Cardiac fibroblast (primary cell): ENCODE measurements around the gene MRTFA.
"Not testable (repeated sequence)": the region's sequence is repeated elsewhere in the genome, so short reads cannot be mapped to it uniquely, and the experiment has no call there.

Source experiments
- DNase-seq, 2 donors: peaks; one replicate each; pipeline versions ENCODE4 v3.0.0 to v3.0.0-alpha.2; 2010; ENCODE audit warnings: low read depth in 2 of 2
- H3K4me3 ChIP-seq, 2 donors: replicated peaks in 1 of 2; 1 replicate in 1 of 2; 2 replicates in 1 of 2; pipeline ENCODE4 v1.5.1; 2011; ENCODE audit warnings: low read depth in 2 of 2, low read length in 2 of 2, mild to moderate bottlenecking in 2 of 2, moderate library complexity in 1 of 2
- CTCF ChIP-seq: IDR thresholded peaks from one replicate; pipeline ENCODE4 v1.5.1; 2011; ENCODE audit warnings: low read depth, mild to moderate bottlenecking, low read length, inconsistent platforms

The MRTFA gene

DNA sequence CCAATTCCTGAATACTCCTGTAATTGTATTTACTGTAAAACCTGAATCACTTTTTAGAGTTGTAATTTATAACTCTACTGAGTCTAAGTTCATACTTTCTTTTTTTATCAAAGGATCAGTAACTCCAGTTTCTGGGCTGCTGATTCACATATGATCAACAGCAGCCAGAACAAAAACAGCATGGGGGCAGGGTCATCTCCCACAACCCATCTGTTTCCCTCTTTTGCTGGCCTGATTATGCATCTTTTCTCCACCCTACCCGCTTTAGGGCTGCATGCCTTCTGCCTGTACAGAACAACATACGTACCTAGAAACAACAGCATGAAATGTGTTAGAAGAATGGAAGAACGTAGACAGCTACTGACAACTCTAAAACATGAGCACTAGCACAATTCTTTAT lies 76.0 kb downstream of the MRTFA start:
- TF ChIP-seq CTCF: no peak
- no peak overlapping the region for H3K4me3 ChIP-seq
- peak; percentile 19 to 38 for DNase-seq

GRCh38 chr22:40557972-40558371 lies 78.5 kb downstream of the MRTFA start:
- DNase-seq: no peak
- no peak overlapping the region for H3K4me3 ChIP-seq
- TF ChIP-seq CTCF: no peak

DNA sequence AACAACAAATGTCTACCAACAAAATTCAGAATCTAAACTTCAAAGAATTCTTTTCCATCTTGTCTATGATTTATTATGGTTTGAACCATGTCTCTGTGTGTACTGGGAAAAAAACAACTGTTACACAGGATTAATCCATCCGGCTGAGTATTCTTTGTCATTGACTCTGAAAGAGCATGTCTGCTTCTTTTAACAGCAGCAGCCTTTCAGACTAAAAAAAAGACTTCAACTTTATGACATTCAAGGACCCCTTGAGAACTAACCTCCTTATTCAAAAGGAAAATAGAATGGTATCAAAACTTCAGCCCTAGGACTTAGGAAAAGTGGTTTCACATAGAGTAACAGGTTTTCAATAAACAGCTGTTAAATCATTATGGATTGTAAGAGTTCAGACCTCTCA lies 79.9 kb downstream of the MRTFA start:
- TF ChIP-seq CTCF: no peak
- no peak for DNase-seq

GRCh38 chr22:40554023-40554422 lies 82.5 kb downstream of the MRTFA start:
- DNase-seq, H3K4me3 ChIP-seq: not testable (repeated sequence)

More for the DNA sequence above, 79.9 kb downstream of the MRTFA start:
- no peak overlapping the region for H3K4me3 ChIP-seq

- TF ChIP-seq CTCF: no peak
- DNase-seq: no peak
- no peak overlapping the region for H3K4me3 ChIP-seq
These were observed 83.4 kb downstream of the MRTFA start for GRCh38 chr22:40553014-40553554.

- DNase-seq: peak; percentile 34 to 70
- TF ChIP-seq CTCF: peak; percentile 33
- H3K4me3 ChIP-seq: no peak overlapping the region
These were observed 84.4 kb downstream of the MRTFA start for GRCh38 chr22:40552070-40552469.

DNA sequence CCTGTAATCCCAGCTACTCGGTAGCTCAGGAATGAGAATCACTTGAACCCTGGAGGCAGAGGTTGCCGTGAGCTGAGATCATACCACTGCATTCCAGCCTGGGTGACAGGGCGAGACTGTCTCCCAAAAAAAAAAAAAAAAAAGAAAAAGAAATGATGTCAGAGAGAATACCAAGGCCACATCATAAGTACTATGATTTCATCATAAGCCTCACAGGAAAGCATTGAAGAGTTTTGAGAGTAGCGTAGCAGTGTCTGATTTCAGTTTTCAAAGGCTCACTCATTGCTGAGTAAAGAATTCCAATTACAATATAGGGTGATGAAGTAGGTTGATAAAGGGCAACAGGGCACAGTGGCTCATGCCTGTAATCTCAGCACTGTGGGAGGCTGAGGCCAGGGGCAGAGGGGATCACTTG lies 88.8 kb downstream of the MRTFA start:
- no peak overlapping the region for H3K4me3 ChIP-seq
- peak in 1 of 2 donors; percentile 55 for DNase-seq
- no peak for TF ChIP-seq CTCF
